ENCODE measurements around the gene RRP1B.
"Not testable (repeated sequence)": the region's sequence is repeated elsewhere in the genome, so short reads cannot be mapped to it uniquely, and the experiment has no call there.

RRP1B gene

DNA sequence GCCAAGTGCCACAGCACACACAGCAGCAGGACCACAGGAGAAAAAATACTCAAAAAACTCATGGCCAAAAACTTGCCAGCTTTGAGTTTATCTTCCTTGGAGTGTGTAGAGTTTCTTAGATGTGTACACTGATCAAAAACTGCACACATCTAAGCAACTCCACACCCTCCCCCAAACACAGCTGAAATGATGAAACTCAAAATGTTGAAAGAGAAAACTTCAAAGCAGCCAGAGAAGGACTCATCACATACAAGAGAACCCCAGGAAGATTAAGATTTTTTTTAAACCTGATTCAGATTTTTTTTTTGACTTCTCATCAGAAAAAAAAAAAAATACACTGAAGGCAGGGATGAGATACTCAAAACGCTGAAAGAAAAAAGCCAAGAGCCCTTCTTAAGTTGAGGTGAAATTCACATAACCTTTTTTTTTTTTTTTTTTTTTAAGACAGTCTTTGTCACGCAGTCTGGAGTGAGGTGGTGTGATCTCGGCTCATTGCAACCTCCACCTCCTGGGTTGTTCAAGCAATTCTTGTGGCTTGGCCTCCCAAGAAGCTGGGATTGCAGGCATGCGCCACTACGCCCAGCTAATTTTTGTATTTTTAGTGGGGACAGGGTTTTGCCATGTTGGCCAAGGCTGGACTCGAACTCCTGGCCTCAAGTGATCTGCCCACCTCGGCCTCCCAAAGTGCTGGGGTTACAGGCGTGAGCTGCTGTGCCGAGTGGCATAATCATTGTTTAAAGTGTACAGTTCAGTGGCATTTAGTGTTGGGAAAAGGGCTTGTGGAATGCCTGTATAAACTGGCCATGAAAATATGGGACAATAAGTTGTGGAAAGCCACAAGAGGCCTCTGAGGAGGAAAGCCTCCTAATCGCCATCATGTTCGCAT is 38.6 kb downstream of the RRP1B start:
- in situ Hi-C loops (cut with MboI; ENCODE audit: low sequenced_read_pairs) = no loop called here

GRCh38 chr21:43699492-43699777 is 40.1 kb downstream of the RRP1B start:
- in situ Hi-C loops (cut with MboI; ENCODE audit: low sequenced_read_pairs) = not testable (repeated sequence)

DNA sequence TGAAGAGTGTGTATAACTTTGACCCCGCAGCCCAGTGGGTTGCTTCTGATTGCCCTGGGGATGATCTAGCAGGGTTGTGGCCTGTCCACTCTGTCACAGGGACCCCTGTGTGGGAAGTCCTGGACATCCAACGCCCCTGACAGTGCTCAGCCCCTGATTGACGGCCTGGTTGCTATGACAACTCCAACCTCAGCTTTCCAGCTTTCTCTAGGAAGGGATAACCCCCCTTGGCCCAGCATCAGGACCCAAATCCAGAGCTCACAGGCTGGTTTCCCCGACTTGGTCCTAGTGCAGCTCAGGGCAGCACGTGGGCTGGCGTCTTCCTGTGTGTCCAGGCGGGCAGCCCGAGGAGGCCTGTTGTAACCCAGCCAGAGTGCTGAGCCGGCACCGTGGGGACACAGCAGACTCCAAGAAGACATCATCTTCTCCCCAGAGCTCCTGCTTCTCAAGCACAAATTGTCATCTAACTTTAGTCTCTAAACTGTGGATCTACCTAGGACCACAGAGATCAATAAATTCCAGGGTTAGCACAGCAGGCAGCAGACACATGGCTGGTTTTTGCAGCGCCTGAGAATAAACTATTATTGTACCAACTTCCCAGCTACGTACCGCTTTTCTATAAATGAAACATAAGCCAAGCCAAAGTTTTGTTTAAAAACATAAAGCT is 40.7 kb downstream of the RRP1B start:
- in situ Hi-C loops (cut with MboI; ENCODE audit: low sequenced_read_pairs) = no loop called here

DNA sequence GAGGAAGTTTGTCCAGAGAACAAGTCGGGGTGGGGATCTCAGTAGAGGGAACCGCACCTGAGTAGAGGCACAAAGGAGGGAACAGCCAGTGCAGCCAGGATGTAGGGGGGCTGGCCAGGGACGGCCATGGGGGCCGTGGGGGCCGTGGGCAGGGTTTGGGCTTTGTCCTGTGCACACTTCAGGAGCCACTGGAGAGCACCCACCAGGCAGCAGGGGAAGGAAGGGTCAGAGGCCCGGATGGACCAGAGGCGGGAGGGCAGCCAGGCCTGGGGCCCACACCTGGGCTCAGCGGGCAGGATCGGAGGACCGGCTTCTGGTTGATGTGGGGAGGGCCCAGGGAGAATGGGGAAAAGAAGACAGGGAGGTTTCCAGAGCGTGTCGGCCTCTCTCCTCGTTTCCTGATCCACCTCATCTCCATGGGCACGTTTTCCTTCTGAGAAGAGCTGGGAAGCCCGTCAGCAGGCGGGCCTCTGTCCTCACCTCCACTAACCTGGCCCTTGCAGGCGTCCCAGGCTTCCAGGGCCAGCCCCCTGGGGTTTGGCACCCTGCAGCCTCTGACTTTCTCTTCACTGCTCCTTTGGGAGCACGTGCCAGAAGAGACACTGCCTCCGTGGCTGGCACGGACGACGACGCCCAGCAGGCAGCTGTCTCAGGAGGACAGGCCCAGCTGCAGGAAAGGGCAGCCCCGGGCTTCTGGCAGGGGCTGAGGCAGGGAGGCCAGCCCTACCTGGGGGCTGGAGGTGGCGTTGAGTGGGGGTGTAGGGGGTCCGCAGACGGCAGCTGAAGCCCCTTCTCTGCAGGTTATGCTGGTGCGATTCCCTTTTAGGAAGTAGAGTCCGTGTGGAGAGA is 42.8 kb downstream of the RRP1B start:
- in situ Hi-C loops (cut with MboI; ENCODE audit: low sequenced_read_pairs) = no loop called here

DNA sequence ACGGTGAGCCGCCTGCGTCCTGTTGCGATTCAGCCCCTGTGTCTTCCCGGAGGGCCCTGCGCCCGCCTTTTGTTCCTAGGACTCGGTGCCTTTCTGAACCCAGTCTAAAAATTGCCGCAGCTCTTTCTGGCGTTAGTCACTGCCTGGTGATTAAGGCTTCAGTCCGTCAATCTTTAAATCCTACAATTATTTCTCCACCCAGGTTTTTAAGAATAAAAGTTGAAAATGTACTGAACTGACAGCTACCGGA is 43.4 kb downstream of the RRP1B start:
- in situ Hi-C loops (cut with MboI; ENCODE audit: low sequenced_read_pairs) = no loop called here

DNA sequence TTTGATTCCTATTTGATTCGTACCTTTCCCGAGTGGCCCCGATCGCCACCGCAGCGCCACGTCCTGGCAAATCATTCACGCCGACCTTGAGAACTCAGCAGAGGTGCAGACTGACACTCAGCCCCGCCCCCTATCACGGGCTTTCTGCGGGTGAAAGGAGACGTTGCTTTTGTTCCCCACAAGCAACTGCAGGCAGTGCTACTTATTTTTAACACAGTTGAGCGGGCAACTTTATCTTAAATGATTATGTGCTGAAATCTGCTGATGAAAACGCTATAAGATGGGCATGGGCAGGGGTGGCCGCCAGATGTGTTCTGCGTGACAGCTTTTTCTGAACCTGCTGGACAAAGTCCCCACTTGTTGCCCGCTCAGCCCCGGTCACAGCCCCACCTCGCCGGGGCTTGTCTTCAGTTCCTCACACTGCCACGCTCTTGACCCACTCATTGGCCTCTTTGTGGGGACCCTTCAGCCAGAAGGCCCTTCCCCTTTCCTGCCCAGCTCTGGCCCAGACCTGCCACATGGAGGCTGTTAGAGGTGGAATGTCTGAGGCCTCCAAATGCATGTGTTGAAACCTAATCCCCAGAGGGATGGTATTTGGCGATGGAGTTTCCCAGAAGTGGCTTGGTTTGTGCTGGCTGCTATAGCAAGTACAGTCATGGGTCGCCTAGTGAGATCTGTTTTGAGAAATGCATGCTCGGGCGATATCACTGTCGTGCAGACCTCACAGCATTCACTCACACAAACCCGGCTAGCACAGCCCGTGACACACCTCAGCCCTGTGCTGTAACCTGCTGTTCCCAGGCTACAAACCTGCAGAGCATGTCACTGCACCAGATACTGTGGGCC is 43.9 kb downstream of the RRP1B start:
- in situ Hi-C loops (cut with MboI; ENCODE audit: low sequenced_read_pairs) = no loop called here

DNA sequence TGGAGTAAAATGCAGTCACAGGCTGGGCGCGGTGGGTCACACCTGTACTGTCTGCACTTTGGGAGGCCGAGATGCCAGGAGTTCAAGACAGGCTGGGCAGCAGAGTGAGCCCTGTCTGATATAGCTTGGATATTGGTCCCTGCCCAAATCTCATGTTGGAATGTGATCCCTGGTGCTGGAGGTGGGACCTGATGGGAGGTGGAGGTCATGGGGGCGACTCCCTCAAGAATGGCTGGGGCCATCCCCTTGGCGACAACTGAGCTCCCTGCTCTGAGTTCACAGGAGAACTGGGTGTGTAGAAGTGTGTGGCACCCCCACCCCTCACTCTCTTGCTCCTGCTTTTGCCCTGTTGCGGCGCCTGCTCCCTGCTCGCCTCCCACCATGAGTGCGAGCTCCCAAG is 48.1 kb downstream of the RRP1B start:
- in situ Hi-C loops (cut with MboI; ENCODE audit: low sequenced_read_pairs) = no loop called here

- in situ Hi-C loops (cut with MboI; ENCODE audit: low sequenced_read_pairs) = no loop called here
These were observed 49.5 kb downstream of the RRP1B start for GRCh38 chr21:43708745-43709381.

DNA sequence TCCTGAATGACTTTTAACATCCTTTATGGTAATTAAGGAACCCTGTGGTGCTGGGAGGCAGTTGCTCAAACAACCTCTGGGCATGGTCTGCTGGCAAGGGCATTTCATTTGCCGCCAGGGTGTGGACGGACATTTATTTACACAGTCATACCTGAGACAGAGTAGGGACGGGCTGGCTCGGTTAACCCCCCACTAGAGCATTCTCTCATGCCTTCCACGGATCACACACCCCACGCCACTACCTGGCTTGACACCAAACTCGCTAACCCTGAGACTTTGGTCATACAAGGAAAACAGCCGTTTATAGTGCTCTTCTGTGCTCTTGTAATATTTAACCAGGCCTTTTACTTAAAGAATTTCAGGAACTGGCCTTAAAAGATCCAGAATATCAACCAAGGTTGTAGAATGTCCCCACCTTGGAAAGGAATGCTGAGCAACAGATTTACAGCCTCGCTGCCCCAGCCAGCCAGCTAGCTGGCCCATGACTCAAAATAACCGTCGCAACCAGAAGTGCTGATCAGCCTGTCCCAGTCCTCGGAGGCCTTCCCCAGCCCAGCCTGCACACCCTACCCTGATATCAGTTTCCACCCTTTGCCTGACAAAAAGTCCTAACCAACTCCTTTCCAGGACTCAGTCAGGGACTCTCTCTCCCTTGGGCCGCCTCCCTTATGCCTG is 53.0 kb downstream of the RRP1B start:
- in situ Hi-C loops (cut with MboI; ENCODE audit: low sequenced_read_pairs) = no loop called here

- in situ Hi-C loops (cut with MboI; ENCODE audit: low sequenced_read_pairs) = not testable (repeated sequence)
These were observed 53.8 kb downstream of the RRP1B start for GRCh38 chr21:43713123-43713522.

DNA sequence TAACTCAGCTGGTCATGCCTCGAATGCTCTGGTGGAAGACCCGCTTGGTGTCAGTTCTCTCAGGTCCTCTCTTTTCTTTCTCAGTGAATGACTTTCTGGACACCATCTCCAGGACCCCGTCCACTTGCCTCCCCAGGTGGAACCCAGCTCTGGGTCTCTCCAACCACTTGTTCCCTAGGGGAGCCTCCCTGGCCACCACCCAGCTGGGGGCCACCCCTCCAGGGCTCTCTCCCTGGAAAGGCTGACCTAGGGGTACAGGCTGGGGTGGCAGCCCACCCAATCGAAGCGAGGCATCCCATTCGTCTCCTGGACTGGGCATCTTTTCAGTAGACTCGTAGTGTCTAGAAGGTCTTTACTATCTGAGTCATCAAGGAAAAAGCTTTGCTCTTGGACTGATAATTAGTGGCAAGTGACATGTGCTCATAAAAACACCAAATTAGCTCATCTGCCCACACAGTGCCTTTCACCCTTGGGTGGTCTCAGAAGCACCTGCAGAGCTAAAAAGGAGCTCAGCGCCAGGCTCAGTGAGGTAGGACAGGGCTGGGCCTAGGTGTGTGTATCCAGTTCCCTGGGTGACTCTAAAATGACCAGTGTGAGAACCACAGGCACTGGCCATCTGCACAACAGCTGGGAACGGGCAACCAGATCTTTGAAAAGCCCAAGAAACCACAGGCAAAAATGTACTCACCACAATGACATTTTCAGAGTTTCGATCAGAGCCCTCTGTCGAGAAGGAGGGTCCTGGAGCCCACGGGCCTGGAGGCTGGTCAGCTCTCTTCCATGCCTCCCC is 57.2 kb downstream of the RRP1B start:
- in situ Hi-C loops (cut with MboI; ENCODE audit: low sequenced_read_pairs) = no loop called here

GRCh38 chr21:43717166-43717853 is 58.0 kb downstream of the RRP1B start:
- in situ Hi-C loops (cut with MboI; ENCODE audit: low sequenced_read_pairs) = no loop called here

- in situ Hi-C loops (cut with MboI; ENCODE audit: low sequenced_read_pairs) = no loop called here
These were observed 58.9 kb downstream of the RRP1B start for GRCh38 chr21:43717967-43718871.

GRCh38 chr21:43718872-43719747 is 59.8 kb downstream of the RRP1B start, which contains the start of gene PDXK:
Gene PDXK, plus strand, starts transcription at chr21:43719129. Its CDS starts 166 bp downstream, at chr21:43719295.
- in situ Hi-C loops (cut with MboI; ENCODE audit: low sequenced_read_pairs) = no loop called here

DNA sequence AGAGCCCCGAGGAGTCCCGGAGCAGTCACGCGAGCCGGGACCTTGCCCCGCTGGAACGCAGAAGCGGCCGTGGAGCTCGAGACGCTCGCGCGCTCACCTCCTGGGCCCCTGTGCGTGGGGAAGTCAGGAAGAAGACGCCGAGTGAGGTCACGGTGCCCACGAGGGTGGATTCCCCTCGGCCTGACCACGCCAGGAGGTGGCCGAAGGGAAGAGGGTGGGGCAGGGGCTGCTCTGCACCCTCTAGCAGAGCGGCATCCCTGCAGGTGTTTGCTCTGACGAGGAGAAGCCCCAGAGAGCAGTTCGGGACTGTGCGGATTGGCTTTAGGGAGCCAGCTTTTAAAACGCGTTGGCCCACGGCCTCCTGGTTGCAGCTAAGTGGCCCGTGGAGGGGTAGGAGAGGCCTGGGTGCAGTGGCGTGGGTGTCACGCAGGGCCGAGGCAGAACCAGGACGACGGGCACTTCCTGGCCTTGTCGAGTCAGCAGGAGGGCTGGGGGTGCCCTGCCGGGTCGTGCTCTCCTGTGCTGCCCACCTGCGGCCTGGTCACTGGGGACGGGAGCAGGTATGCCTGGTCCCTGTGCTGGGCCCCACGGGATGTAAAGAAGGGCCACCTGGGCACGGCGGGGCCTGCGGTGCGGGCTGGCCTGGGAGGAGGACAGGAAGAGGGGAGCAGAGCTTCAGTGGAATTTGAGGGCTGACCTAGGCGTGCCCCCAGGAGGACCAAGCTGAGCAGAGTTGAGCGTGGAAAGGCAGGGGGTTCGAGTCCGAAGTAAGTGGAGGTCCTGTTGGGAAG is 60.6 kb downstream of the RRP1B start:
- in situ Hi-C loops (cut with MboI; ENCODE audit: low sequenced_read_pairs) = loop anchor here (10.0 kb wide), 1 partner anchor 55 kb away; no protein-coding TSS in a partner anchor
